Gastrocnemius medialis (tissue), 4 donors: ENCODE results near the gene CUEDC2.

Experiments used
- CTCF ChIP-seq, 5 experiments: fragments of 450-650 bp in 3 of 5; fragments of 200-600 bp in 2 of 5; sonication (generic) in 2 of 5; IDR thresholded peaks in 4 of 5; conservative IDR thresholded peaks in 1 of 5; 1 replicate in 4 of 5; 2 replicates in 1 of 5; pipeline ENCODE4 v1.5.1; 2016 to 2019; ENCODE audit warnings: antibody characterized with exemption in 5 of 5, mild to moderate bottlenecking in 3 of 5, moderate library complexity in 3 of 5
- POLR2A ChIP-seq, 2 donors: fragments of 450-650 bp; IDR thresholded peaks; one replicate each; pipeline ENCODE4 v1.6.1; 2017; ENCODE audit warnings: antibody characterized with exemption in 2 of 2, mild to moderate bottlenecking in 2 of 2, moderate library complexity in 2 of 2

GRCh38 chr10:102424145-102424544, 8.2 kb downstream of the CUEDC2 start:
- TF ChIP-seq CTCF (IDR thresholded peaks at IDR 0.05 in 4 of 5, conservative IDR thresholded peaks at IDR 0.05 in 1 of 5) (no peak), POLR2A (IDR thresholded peaks at IDR 0.05) (no peak)
